NCI-H82 (cell line): ENCODE data around the gene FRMD8.
A peak's percentile ranks its signal among the peaks of the same experiment; 100 is the strongest.
"Not testable (repeated sequence)": the region's sequence is repeated elsewhere in the genome, so short reads cannot be mapped to it uniquely, and the experiment has no call there.

Experiments used
- DNase-seq: peaks from one replicate; lab custom pipeline; 2025; lab: John Stamatoyannopoulos, UW

The FRMD8 gene

GRCh38 chr11:65435981-65436411, 49.6 kb downstream of the FRMD8 start:
- DNase-seq = no peak

GRCh38 chr11:65436412-65437032, 50.1 kb downstream of the FRMD8 start:
- DNase-seq = no peak

GRCh38 chr11:65437436-65438227, 51.2 kb downstream of the FRMD8 start:
- no peak for DNase-seq

GRCh38 chr11:65438257-65439151, 52.1 kb downstream of the FRMD8 start:
- no peak for DNase-seq

- no peak for DNase-seq
Measured at GRCh38 chr11:65439331-65440181, 53.1 kb downstream of the FRMD8 start.

GRCh38 chr11:65440831-65441499, 54.5 kb downstream of the FRMD8 start:
- DNase-seq = no peak

- DNase-seq = no peak
Measured at GRCh38 chr11:65442842-65443331, 56.5 kb downstream of the FRMD8 start.

GRCh38 chr11:65444314-65445051, 58.0 kb downstream of the FRMD8 start:
- peak; percentile 62 for DNase-seq

- DNase-seq = no peak
Measured at GRCh38 chr11:65445101-65445603, 58.7 kb downstream of the FRMD8 start.

- DNase-seq = peak; percentile 47
Measured at GRCh38 chr11:65445604-65446445, 59.4 kb downstream of the FRMD8 start.

- DNase-seq = no peak
Measured at GRCh38 chr11:65446446-65447277, 60.2 kb downstream of the FRMD8 start.

GRCh38 chr11:65448074-65448417, 61.6 kb downstream of the FRMD8 start:
- DNase-seq = no peak

- peak; percentile 33 for DNase-seq
Measured at GRCh38 chr11:65448418-65449105, 62.1 kb downstream of the FRMD8 start.

- DNase-seq = not testable (repeated sequence)
Measured at GRCh38 chr11:65451301-65451700, 64.9 kb downstream of the FRMD8 start.

GRCh38 chr11:65452259-65452658, 65.8 kb downstream of the FRMD8 start:
- not testable (repeated sequence) for DNase-seq

- DNase-seq = no peak
Measured at GRCh38 chr11:65452806-65453490, 66.5 kb downstream of the FRMD8 start.

GRCh38 chr11:65454311-65454695, 67.9 kb downstream of the FRMD8 start:
- no peak for DNase-seq
